IMR-90 (cell line): Measurements from ENCODE around the gene POU4F2. TPM values are rescaled to one million over a fixed set of nuclear protein-coding genes. Genes with fewer than 3 reads are reported as not detected.

Source experiments
- ATAC-seq: fragments of 200-7000 bp; cut with Tn5 transposase; 2 replicates; pipeline ENCODE4 v1.9.1; 2020; ENCODE audit warnings: low read depth, mild to moderate bottlenecking, moderate library complexity
- BruUV-seq: library from RNA; stranded (reverse); fragments of 400-500 nt; replicated peaks from 2 replicates; lab custom pipeline; 2021; lab: Mats Ljungman, UMichigan
- CTCF ChIA-PET: fragments of 300-600 bp; formaldehyde crosslinking; extraction: SDS; loops from one replicate; lab custom pipeline; 2021; ENCODE audit warnings: antibody characterized with exemption; lab: Yijun Ruan, JAX
- POLR2A ChIA-PET: fragments of 300-600 bp; sonication (Branson Sonifier 250); formaldehyde crosslinking; loops from one replicate; lab custom pipeline; 2022; ENCODE audit warnings: antibody characterized with exemption; ENCODE audit not compliant: unreplicated experiment; lab: Charles Lee
- DNase-seq: peaks from one replicate; pipeline ENCODE4 v3.0.0; 2013
- H2AFZ ChIP-seq: replicated peaks from 2 replicates; pipeline ENCODE3; 2013; ENCODE audit warnings: low read length, mild to moderate bottlenecking; ENCODE audit not compliant: poor library complexity
- H2AK5ac ChIP-seq: 2 replicates; pipeline ENCODE4 v1.6.1; 2013; ENCODE audit warnings: low read depth, low read length, inconsistent platforms
- H2AK9ac ChIP-seq: replicated peaks from 2 replicates; pipeline ENCODE3; 2013; ENCODE audit warnings: mild to moderate bottlenecking, low read depth, low read length, moderate library complexity; ENCODE audit not compliant: poor library complexity
- H2BK120ac ChIP-seq: 2 replicates; pipeline ENCODE4 v1.6.1; 2013; ENCODE audit warnings: low read depth, low read length, inconsistent platforms
- H2BK15ac ChIP-seq: 3 replicates; pipeline ENCODE4 v1.6.1; 2013; ENCODE audit warnings: low read depth, low read length, inconsistent platforms
- H2BK20ac ChIP-seq: 2 replicates; pipeline ENCODE4 v1.6.1; 2013; ENCODE audit warnings: low read depth, mild to moderate bottlenecking, inconsistent platforms, low read length, moderate library complexity
- H2BK5ac ChIP-seq: 2 replicates; pipeline ENCODE4 v1.6.1; 2013; ENCODE audit warnings: mild to moderate bottlenecking, low read depth, low read length, inconsistent platforms; ENCODE audit not compliant: poor library complexity, severe bottlenecking
- H3K14ac ChIP-seq: replicated peaks from 2 replicates; pipeline ENCODE4 v1.6.1; 2013; ENCODE audit warnings: low read depth, low read length, inconsistent platforms
- H3K18ac ChIP-seq: 2 replicates; pipeline ENCODE4 v1.6.1; 2013; ENCODE audit warnings: low read depth, low read length, control low read depth
- H3K23ac ChIP-seq: 2 replicates; pipeline ENCODE4 v1.6.1; 2013; ENCODE audit warnings: low read depth, low read length, inconsistent platforms
- H3K27ac ChIP-seq: 2 replicates; pipeline ENCODE4 v1.5.1; 2013; ENCODE audit warnings: mild to moderate bottlenecking, control low read depth, low read length; ENCODE audit not compliant: insufficient read depth
- H3K27me3 ChIP-seq: 2 replicates; pipeline ENCODE4 v1.6.1; 2013; ENCODE audit warnings: low read length; ENCODE audit not compliant: control insufficient read depth, insufficient read depth
- H3K36me3 ChIP-seq: 2 replicates; pipeline ENCODE4 v1.6.1; 2013; ENCODE audit warnings: low read length, mixed read lengths; ENCODE audit not compliant: control insufficient read depth, insufficient read depth
- H3K4ac ChIP-seq: 2 replicates; pipeline ENCODE4 v1.6.1; 2013; ENCODE audit warnings: low read depth, low read length, inconsistent platforms
- H3K4me1 ChIP-seq: 2 replicates; pipeline ENCODE4 v1.6.1; 2013; ENCODE audit warnings: low read length, mixed read lengths; ENCODE audit not compliant: control insufficient read depth, insufficient read depth
- H3K4me2 ChIP-seq: 2 replicates; pipeline ENCODE4 v1.6.1; 2013; ENCODE audit warnings: low read depth, mild to moderate bottlenecking, control low read depth, low read length, moderate library complexity
- H3K4me3 ChIP-seq: 2 replicates; pipeline ENCODE4 v1.5.1; 2013; ENCODE audit warnings: low read depth, mild to moderate bottlenecking, control low read depth, low read length, moderate library complexity; ENCODE audit not compliant: insufficient read depth
- H3K56ac ChIP-seq: 2 replicates; pipeline ENCODE4 v1.6.1; 2013; ENCODE audit warnings: low read length, inconsistent platforms; ENCODE audit not compliant: insufficient read depth; ENCODE audit errors: extremely low read depth
- H3K79me1 ChIP-seq, 2 experiments: 2 replicates each; pipeline ENCODE4 v1.6.1; 2013; ENCODE audit warnings: low read length in 2 of 2, inconsistent platforms in 1 of 2, low read depth in 1 of 2
- H3K9ac ChIP-seq: 2 replicates; pipeline ENCODE4 v1.6.1; 2013; ENCODE audit warnings: low read depth, low read length, control low read depth
- H3K9me1 ChIP-seq: 2 replicates; pipeline ENCODE4 v1.6.1; 2013; ENCODE audit warnings: low read length, inconsistent platforms; ENCODE audit not compliant: insufficient read depth
- H3K9me3 ChIP-seq: 2 replicates; pipeline ENCODE4 v1.6.1; 2013; ENCODE audit warnings: low read length; ENCODE audit not compliant: control insufficient read depth, insufficient read depth
- H4K20me1 ChIP-seq: 2 replicates; pipeline ENCODE4 v1.6.1; 2013; ENCODE audit warnings: low read length, inconsistent platforms; ENCODE audit not compliant: insufficient read depth
- H4K5ac ChIP-seq: 2 replicates; pipeline ENCODE4 v1.6.1; 2013; ENCODE audit warnings: mild to moderate bottlenecking, low read depth, low read length, control low read depth
- H4K8ac ChIP-seq, 2 experiments: 2 replicates each; pipeline ENCODE4 v1.6.1; 2013; ENCODE audit warnings: low read depth in 2 of 2, low read length in 2 of 2, control low read depth in 1 of 2, inconsistent platforms in 1 of 2
- H4K91ac ChIP-seq: 2 replicates; pipeline ENCODE4 v1.6.1; 2013; ENCODE audit warnings: low read depth, low read length, inconsistent platforms; ENCODE audit not compliant: insufficient read depth
- BHLHE40 ChIP-seq: fragments of 150-350 bp; IDR thresholded peaks from 2 replicates; pipeline ENCODE4 v1.6.1; 2016; ENCODE audit warnings: mild to moderate bottlenecking, low read depth, low read length
- CEBPB ChIP-seq: IDR thresholded peaks from 2 replicates; pipeline ENCODE4 v1.6.1; 2012; ENCODE audit warnings: low read depth, low read length, improper control_type of control experiment
- CHD1 ChIP-seq: IDR thresholded peaks from 2 replicates; pipeline ENCODE4 v1.6.1; 2012; ENCODE audit warnings: low read depth, low read length, improper control_type of control experiment
- FOS ChIP-seq: fragments of 150-350 bp; IDR thresholded peaks from 2 replicates; pipeline ENCODE4 v1.6.1; 2016; ENCODE audit warnings: low read depth, low read length
- MAZ ChIP-seq: IDR thresholded peaks from 2 replicates; pipeline ENCODE4 v1.6.1; 2012; ENCODE audit warnings: low read depth, mild to moderate bottlenecking, low read length, improper control_type of control experiment, moderate library complexity, borderline replicate concordance
- MXI1 ChIP-seq: IDR thresholded peaks from 2 replicates; pipeline ENCODE4 v1.6.1; 2012; ENCODE audit warnings: low read depth, mild to moderate bottlenecking, low read length, moderate library complexity, borderline replicate concordance
- NFE2L2 ChIP-seq: fragments of 150-350 bp; IDR thresholded peaks from 2 replicates; pipeline ENCODE4 v1.6.1; 2016; ENCODE audit warnings: low read depth, mild to moderate bottlenecking, low read length
- RCOR1 ChIP-seq: IDR thresholded peaks from 2 replicates; pipeline ENCODE4 v1.6.1; 2012; ENCODE audit warnings: mild to moderate bottlenecking, low read length, improper control_type of control experiment; ENCODE audit not compliant: insufficient replicate concordance
- SMC3 ChIP-seq: fragments of 150-350 bp; IDR thresholded peaks from 2 replicates; pipeline ENCODE4 v1.6.1; 2016; ENCODE audit warnings: low read depth, mild to moderate bottlenecking, antibody characterized with exemption, low read length, moderate library complexity
- WGBS, 2 experiments: methylation state at CpG; one replicate each; pipeline versions ENCODE4 v1.1.5 to v1.1.7; 2013; ENCODE audit warnings: missing lambda C conversion rate in 2 of 2; ENCODE audit not compliant: insufficient read length in 1 of 2; ENCODE audit errors: extremely low coverage in 2 of 2; 5-methylcytosine and 5-hydroxymethylcytosine counted together
- dilution Hi-C: fragments of 300-500 bp; cut with HindIII; formaldehyde crosslinking; loops from one replicate; pipeline ENCODE4 v1.14.3; 2018; ENCODE audit warnings: low sequenced_read_pairs; ENCODE audit not compliant: unreplicated experiment
- in situ Hi-C: fragments of 300-500 bp; cut with MboI; formaldehyde crosslinking; loops from 3 replicates; pipeline ENCODE4 v1.14.3; 2019; ENCODE audit warnings: low sequenced_read_pairs, inconsistent platforms, mixed read lengths
- intact Hi-C: fragments of 100-400 bp; cut with micrococcal nuclease; formaldehyde crosslinking; loops from 2 replicates; pipeline ENCODE4 v1.10.0; 2022
- polyA plus RNA-seq, 3 experiments: library from polyadenylated mRNA; depleted of rRNA; stranded (reverse); fragments of >200 nt; gene quantifications; 2 replicates each; pipeline ENCODE4 v1.2.3, GENCODE V29; 2012; ENCODE audit warnings: low replicate concordance in 1 of 3
- total RNA-seq: library from RNA; depleted of rRNA; stranded (reverse); fragments of >200 nt; gene quantifications from 2 replicates; pipeline ENCODE4 v1.2.3, GENCODE V29; 2012

Gene POU4F2
- total and polyA plus RNA-seq, 2 of the 4 experiments (the other 2 are of a cell fraction): not detected

DNA sequence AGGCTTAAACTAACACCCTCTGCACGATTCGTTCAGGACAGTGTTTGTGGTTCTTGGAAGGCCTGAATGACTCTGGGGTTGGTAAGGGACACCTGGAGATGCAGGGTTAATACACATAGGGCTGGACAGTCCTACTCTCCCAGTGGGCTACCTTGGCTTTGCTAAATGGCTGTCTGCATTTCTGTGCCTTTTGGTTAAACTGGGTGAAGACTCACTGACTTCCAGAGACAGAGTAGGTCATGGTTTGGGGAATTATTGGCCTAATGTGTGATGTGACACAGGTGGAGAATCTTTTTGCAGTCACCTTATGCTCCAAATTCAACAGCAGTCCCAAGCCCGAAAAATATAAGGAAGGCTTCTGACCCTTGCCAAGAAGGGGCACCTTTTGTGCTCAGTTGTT lies 10.5 kb downstream of the POU4F2 start:
- in situ Hi-C loops (no loop called here), dilution Hi-C loops (no loop called here), intact Hi-C loops (no loop called here)
- H4K8ac ChIP-seq: no peak overlapping the region
- no peaks in the 10 kb centered on the region for H3K79me1 ChIP-seq
- no peak overlapping the region for H4K5ac ChIP-seq
- H2BK5ac ChIP-seq: no peak overlapping the region
- no peak overlapping the region for H3K18ac ChIP-seq
- DNase-seq (no peak), ATAC-seq (no peak)
- peaks cover 49% of the 10 kb centered on the region for H3K27me3 ChIP-seq
- H3K27ac ChIP-seq: no peak overlapping the region
- ChIA-PET CTCF (no interaction called here), POLR2A (no interaction called here)
- H3K23ac ChIP-seq: no peak overlapping the region
- H3K9ac ChIP-seq: no peak overlapping the region
- TF ChIP-seq FOS (no peak), RCOR1 (no peak), CHD1 (no peak), MAZ (no peak), MXI1 (no peak), SMC3 (no peak), NFE2L2 (no peak), BHLHE40 (no peak), CEBPB (no peak)
- H4K20me1 ChIP-seq: no peaks in the 10 kb centered on the region
- H2AK9ac ChIP-seq: no peak overlapping the region
- no peak overlapping the region for H2BK15ac ChIP-seq
- no CpG with 5 or more reads among the region's 3 CpGs for WGBS, 2 experiments
- no peak overlapping the region for H4K91ac ChIP-seq
- no peaks in the 10 kb centered on the region for H3K9me3 ChIP-seq
- H2AFZ ChIP-seq: no peak overlapping the region
- no peaks in the 10 kb centered on the region for H3K36me3 ChIP-seq
- H2BK120ac ChIP-seq: no peak overlapping the region
- no peak overlapping the region for H3K4ac ChIP-seq
- H2AK5ac ChIP-seq: no peak overlapping the region
- H3K9me1 ChIP-seq: no peaks in the 10 kb centered on the region
- BruUV-seq: no TSS peak
- H3K4me3 ChIP-seq: no peak overlapping the region
- H3K4me1 ChIP-seq: no peaks in the 10 kb centered on the region
- no peak overlapping the region for H3K4me2 ChIP-seq
- H2BK20ac ChIP-seq: no peak overlapping the region
- H3K56ac ChIP-seq: no peak overlapping the region
- no peak overlapping the region for H3K14ac ChIP-seq
